NOMO-1 (cell line): ENCODE results near the gene GPR4.
A peak's percentile ranks its signal among the peaks of the same experiment; 100 is the strongest.
"Not testable (repeated sequence)": the region's sequence is repeated elsewhere in the genome, so short reads cannot be mapped to it uniquely, and the experiment has no call there.

Source experiments
- DNase-seq, 2 experiments: peaks; one replicate each; lab custom pipeline; 2025; ENCODE audit not compliant: unreplicated experiment in 2 of 2; lab: John Stamatoyannopoulos, UW

The GPR4 gene

GRCh38 chr19:45623984-45624383, 22.0 kb upstream of the GPR4 start:
- no peak for DNase-seq

- no peak for DNase-seq
Observed at GRCh38 chr19:45621976-45622503, 20.0 kb upstream of the GPR4 start.

DNA sequence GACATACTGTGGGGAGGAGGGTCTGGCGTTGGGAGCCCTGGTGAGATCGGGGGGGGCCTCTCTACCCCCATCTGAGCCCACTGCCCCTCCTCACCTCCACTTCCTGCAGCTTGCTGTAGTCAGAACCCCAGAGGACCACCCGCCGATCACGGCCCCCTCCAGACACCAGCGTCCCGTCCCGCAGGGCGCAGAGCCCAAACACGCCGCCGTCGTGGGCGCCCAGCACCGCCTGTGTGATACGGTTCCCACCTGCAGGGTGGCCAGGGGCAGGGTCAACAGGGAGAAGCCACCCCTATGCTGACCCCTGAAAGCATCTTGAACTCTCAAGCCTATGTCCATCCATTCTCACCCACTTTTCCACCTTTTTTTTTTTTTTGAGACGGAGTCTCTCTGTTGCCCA, 19.4 kb upstream of the GPR4 start:
- DNase-seq = no peak

DNA sequence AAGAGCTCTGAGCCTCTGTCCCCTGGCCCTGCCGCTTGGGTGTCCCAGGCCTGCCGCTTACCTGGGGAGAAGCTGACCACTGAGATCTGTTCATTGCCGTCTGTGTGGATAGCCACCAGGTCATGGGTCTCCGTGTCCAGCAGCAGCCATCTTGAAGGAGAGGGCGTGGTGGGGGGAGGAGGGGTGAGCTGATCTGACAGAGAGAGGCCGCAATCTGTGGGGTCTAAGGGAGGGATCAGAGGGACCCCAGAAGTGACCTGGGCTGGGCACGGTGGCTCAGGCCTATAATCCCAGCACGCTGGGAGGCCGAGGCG, 14.6 kb upstream of the GPR4 start:
- no peak for DNase-seq

GRCh38 chr19:45615795-45616703, 14.0 kb upstream of the GPR4 start:
- DNase-seq = peak; percentile 38 to 40

DNA sequence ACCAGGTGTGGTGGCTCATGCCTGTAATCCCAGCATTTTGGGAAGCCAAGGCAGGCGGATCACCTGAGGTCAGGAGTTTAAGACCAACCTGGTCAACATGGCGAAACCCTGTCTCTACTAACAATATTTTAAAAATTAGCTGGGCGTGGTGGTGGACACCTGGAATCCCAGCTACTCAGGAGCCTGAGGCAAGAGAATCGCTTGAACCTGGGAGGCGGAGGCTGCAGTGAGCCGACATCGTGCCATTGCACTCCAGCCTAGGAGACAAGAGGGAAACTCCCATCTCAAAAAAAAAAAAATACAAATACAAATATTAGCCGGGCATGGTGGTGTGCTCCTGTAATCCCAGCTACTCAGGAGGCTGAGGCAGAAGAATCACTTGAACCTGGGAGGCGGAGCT, 13.0 kb upstream of the GPR4 start:
- not testable (repeated sequence) for DNase-seq

DNA sequence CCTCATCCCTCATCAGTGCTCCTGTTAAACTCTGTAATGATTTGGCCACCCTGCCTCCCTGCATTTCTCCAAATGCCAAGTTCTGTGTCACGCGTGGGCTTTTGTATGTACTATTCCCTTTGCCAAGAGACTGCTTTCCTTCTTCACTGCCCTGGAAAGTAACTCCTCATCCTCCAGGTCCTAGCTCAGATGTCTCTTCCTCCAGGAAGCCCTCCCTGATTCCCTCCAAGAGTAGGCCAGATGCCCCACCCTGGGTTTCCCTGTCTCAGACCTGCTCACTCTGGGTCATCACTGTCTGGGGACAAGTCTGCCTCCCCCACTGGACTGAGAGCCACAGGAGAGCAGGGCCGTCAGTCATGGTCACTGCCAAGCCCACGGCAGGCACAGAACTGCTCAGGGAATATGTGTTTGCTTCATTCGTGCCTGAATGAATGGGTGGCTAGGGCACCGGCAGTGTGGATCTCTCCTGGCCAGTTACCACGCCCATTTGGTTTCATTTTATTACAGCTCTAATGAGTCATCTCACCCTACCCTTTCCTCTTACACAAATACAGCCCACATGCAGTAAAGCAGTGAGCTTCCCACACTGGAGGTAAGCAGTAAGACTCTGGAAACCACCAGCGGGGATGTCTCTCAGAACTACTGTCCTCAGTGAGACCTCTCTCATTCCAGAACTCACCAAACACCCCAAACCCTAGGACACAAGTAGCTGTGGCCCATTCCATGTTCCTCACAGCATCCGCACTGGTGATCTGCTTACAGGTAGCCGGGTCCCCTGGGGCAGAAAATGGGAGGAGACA, 12.1 kb upstream of the GPR4 start:
- peak; percentile 55 to 90 for DNase-seq

- DNase-seq = no peak
Observed at GRCh38 chr19:45608948-45609347, 6.9 kb upstream of the GPR4 start.

- no peak for DNase-seq
Observed at GRCh38 chr19:45607071-45608029, 5.3 kb upstream of the GPR4 start.

GRCh38 chr19:45601115-45601514, 897 bp downstream of the GPR4 start:
- DNase-seq = no peak

GRCh38 chr19:45600340-45600885, 1.6 kb downstream of the GPR4 start:
- no peak for DNase-seq

DNA sequence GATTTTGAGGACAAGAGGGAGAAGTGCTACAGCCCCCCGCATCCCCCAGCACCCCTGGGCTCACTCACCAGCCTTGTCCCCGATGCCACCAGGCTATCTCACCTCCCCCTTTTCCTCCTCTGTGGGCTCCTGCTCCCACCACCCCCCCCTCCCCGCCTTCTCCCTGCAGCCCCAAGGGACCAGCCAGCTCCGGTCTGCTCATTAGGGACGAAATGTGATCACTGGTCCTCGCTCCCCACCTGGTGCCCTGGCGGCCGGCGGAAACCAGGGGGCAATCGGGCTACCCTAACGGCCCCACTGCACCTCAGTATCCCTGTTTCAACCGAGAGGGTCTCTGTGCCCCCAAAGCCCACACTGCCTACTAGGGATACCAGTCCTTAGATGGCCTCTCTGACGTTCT, 2.7 kb downstream of the GPR4 start:
- DNase-seq = no peak

- DNase-seq = peak in 1 of 2 experiments; percentile 53
Observed at GRCh38 chr19:45598267-45599001, 3.6 kb downstream of the GPR4 start.

DNA sequence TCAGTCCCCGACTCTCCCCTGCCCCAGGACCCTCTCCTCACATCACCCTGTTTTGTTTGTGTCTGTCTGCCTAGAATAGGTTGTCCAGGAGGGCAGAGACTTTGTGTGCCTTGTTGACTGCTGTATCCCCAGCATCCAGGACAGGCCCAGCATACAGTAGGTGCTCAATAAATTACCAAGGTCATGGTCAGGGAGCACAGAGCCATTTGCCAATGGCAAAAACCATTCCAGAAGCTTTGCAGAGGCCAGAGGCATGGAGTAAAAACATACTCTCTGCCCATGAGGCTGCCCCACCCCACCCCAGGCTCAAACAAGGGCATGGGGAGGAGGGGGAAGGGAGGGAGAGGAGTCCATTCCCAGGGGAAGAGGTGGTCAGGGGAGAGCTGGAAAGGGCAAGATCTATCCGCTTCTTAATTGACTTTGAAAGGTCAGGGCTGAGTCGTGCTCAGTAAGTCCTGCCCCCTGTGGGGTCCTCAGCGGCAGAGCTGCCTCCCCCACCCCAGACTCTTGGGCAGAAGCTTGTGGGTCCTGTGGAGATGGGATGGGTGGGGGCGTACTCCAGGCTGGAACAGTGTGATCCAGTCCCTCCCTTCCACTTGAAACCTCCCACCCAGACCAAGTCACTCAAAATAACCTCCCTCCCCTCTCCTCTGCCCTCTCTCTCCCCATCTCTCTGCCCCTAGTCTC, 4.4 kb downstream of the GPR4 start:
- no peak for DNase-seq

DNA sequence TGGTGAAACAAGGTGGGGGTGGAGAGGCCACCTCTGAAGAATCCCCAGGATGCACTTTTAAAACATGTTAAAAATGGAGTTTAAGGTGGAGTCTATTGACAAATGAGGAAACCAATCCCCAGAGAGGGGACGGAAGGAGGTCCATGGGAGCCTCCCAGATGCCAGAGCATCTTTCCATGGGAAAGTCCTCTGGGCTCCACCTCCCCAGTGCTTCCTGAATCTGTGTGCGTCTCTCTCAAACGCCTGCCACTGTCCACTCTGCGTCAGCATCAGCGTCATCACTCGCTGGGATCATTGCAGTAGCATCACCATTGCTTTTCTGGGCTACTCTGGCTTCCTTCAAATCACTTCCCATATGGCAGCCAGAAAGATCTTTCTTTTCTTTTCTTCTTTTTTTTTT, 6.2 kb downstream of the GPR4 start:
- no peak for DNase-seq

GRCh38 chr19:45593520-45593919, 8.5 kb downstream of the GPR4 start:
- DNase-seq = no peak

DNA sequence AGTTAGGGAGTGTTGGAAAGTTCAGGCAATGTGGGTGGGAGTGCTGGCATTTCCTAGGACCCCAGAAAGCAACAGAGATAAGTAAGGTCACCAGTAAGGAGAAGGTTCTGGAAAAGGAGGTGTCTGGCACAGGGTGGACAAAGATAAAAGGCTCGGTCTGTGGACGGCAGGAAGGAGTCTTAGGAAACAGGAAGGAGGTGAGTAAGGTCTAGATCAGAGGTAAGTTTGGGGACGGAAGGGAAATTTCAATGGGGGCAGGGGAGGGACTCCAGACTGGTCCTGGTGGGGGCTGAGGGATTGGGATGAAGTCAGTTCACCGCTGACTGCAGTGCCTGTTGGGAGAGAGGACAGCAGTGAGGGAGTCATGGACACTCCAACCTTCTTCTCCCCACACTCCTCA, 9.6 kb downstream of the GPR4 start:
- no peak for DNase-seq

DNA sequence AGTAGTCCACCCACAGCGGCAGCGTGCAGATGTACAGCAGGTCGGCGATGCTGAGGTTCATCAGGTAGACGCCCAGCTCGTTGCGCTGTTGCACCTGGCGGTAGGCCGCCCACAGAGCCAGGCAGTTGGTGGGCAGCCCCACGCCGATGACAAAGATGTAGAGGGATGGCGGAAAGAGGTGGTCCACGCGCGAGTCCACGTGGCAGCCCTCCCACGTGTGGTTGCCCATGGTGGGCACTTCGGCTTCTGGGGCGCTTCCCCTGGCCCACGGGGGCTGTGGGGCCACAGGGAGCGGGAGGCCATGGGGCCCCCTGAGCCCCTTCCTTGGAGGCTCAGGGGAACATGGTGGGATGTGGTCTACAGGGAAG, 10.4 kb downstream of the GPR4 start:
- no peak for DNase-seq

DNA sequence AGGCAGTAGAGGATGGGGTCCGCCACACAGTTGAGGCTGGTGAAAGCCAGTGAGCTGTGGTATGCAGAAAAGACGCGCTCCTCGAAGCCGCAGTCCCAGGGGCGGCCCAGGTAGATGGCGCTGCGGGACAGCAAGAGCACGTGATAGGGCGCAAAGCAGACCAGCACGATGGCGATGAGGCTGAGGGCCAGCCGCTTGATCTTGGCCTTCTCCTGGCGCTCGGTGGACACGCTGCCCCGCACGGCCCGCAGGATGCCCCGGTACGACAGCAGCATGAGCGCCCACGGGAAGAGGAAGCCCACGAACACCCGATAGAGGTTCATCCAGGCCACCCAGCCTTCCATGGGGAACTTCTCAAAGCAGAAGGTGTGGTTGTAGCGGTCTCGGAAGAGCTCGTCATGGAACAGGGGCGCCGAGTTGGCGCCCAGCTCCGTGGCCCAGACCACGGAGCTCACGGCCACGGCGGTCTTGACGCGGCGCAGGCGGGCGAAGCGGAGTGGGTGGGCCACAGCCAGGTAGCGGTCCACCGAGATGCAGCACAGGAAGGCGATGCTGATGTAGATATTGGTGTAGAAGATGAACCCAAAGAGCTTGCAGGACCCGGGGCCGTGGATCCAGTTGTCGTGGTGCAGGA, 10.9 kb downstream of the GPR4 start:
- no peak for DNase-seq
